ENCODE data around the gene GTF2I.
"Not testable (repeated sequence)": the region's sequence is repeated elsewhere in the genome, so short reads cannot be mapped to it uniquely, and the experiment has no call there.

Gene GTF2I

DNA sequence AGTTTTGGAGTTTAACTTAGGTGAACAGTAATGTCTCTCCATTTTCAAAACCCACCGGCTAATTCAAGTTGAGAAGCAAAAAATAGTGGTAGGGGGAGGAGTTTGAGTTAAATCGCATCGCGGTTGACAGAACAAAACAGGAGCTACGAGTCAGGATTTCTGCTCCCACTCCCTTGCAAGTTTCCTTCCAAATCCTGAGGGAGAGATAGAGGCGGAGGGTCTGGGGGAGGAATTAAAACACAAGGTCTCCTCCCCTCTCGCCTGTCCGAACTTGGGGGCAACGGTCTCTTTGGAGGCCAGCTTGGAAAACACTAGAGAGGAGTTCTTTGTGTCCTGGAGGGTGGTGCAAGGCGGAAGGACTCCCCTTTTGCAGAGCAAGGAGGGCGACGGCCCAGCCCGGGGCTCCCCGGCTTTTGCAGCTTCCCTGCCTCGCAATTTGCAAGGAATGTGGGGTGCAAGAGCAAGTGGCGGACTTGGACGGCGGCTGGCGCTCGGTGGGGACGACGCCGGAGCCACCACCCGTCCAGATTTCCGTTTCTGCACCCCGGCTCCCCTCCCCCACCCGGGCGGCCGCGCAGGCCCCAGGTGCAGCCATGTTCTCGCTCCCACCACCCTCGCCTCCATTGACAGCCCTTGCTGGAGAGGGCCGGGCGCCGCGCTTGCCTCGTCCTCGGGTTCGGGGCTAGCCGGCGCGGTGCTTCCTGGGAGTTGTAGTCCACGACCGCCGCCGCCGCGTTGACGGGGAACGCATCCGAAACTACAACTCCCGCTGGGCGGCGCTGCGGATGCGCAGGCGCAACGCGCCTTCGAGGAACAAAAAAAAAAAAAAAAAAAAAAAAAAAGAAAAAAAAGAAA, 454 bp upstream of the GTF2I start:
- peak; percentile 96 for DNase-seq

DNA sequence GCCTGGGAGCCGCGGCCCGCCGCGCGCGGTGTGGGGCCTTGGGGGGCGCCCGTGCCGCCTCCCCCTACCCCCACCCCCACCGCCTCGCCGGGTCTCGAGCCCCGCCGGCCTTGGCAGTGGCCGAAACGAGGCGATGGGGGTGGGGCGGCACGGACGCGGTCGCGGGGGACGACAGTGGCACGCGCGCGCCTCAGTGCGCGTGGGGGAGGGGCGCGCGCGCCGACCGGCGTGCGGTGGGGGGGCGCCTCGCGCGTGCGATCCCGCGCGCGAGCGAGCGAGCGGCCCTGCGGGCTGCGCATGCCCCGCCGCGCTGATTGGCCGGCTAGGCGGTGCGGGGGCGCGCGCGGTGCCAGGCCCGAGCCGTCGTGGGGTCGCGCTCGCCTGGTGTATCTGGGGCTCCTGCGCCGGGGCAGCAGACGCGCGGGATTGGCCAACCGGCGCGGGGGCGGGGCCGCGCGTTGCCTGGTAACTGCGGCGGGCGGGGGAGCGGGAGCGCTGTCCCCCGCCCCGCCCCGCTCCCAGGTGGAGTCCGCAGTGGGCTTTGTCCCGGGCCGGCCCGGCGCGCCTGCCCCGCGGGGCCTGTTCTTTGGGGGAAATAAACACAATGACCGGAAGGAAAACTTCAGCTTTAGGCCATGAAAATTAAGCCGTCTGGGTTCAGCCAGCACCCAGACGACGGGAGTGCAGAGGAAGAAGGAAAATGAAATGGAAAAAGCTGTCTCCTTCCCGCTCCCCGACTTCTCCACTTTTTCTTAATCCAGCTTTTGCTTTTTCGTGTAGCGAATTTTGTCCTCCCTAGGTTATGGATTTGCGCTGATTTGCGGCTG, 873 bp downstream of the GTF2I start:
- peak; percentile 82 for DNase-seq

DNA sequence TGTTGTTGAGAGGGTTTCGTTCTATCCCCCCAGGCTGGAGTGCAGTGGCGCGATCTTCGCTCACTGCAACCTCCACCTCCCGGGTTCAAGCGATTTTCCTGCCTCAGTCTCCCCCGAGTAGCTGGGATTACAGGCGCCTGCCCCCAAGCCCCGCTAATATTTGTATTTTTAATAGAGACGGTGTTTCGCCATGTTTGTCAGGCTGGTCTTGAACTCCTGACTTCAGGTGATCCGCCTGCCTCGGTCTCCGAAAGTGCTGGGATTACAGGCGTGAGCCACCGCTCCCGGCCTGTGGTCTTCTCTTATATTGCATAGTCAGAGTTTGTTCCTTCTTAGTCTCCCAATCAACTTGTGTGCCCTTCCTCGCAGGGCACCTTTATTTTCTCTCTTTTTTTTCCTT, 2.7 kb downstream of the GTF2I start:
- not testable (repeated sequence) for DNase-seq

DNA sequence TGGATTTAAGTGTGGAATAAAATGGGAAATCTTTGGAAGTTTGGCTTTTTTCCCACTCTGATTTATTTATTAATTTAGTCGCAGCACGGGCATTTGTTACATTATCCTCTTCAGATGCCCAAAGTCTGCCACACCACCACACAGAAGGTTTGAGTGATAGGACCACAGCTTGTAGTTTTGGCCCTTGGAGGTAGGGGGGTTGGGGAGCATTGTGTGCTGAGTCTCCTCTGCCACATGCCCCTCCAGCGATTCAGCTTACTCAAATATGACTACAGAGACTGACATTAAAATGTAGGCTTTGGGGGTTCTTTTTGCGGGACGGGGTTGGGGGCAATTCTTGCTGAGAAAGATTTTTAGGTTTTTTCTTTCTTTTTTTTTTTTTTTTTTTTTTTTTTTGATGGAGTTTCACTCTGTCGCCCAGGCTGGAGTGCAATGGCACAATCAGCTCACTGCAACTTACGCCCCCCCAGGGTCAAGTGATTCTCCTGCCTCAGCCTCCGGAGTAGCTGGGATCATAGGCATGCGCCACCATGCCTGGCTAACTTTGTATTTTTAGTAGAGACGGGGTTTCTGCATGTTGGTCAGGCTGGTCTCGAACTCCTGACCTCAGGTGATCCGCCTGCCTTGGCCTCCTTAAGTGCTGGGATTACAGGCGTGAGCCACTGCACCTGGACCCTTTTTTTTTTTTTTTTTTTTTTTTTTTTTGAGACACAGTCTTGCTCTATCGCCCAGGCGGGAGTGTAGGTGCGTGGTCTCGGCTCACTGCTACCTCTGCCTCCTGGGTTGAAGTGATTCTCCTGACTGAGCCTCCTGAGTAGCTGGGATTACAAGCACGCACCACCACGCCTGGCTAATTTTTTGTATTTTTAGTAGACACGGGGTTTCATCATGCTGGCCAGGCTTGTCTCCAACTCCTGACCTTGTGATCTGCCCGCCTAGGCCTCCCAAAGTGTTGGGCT, 4.6 kb downstream of the GTF2I start:
- not testable (repeated sequence) for DNase-seq

DNA sequence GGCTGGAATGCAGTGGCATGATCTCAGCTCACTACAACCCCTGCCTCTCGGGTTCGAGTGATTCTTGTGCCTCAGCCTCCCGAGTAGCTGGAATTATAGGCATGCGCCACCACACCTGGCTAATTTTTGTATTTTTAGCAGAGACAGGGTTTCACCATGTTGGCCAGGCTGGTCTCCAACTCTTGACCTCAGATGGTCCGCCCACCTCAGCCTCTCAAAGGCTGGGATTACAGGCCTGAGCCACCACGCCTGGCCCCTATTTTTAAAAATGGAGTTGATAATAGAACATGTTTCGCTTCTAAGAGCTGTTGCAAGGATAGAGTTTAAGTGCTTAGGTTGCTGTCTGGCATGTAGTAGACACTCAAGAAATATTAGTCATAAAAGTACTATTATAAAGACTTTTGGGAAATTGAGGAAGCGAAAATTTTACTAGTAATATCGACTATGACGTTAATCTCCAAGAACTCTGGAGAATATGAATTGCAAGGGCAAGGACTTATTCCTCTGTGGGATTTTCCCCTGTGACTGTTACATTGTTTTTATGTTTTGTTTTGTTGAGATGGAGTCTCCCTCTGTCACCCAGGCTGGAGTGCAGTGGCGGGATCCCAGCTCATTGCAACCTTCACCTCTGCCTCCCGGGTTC, 7.9 kb downstream of the GTF2I start:
- DNase-seq: no peak

DNA sequence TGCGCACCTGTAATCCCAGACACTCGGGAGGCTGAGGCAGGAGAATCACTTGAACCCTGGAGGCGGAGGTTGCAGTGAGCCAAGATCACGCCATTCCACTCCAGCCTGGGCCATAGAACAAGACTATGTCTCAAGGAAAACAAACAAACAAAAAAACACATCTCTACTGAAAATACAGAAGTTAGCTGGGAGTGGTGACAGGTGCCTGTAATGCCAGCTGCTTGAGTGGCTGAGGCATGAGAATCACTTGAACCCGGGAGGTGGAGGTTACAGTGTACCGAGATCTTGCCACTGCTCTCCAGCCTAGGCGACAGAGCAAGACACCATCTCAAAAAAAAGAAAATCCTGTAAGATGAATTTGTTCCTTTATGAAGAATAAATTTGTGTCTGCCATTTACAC, 9.5 kb downstream of the GTF2I start:
- DNase-seq: not testable (repeated sequence)

DNA sequence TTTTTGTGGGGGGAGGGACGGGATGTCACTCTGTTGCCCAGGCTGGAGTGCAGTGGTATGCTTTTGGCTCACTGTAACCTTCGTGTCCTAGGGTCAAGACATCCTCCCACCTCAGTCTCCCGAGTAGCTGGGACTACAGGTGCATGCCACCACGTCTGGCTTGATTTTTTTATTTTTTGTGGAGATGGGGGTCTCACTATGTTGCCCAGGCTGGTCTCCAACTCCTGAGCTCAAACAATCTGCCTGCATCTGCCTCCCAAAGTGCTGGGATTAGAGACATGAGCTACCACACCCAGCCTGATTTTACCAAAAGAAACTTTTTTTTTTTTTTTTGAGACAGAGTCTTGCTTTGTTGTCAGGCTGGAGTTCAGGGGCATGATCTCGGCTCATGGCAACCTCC, 10.0 kb downstream of the GTF2I start:
- not testable (repeated sequence) for DNase-seq

DNA sequence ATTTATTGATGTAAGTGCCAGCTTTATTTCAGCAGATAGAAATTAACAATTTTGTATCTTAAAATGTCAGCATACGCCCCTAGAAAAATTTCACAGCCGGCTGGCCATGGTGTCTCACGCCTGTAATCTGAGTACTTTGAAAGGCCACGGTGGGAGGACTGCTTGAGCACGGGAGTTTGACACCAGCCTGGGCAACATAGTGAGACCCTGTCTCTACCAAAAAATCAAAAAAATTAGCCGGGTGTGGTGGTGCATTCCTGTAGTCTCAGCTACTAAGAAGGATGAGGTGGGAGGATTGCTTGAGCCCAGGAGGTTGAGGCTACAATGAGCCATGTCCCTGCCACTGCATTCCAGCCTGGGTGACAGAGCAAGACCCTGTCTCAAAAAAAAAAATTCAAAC, 14.1 kb downstream of the GTF2I start:
- no peak for DNase-seq

DNA sequence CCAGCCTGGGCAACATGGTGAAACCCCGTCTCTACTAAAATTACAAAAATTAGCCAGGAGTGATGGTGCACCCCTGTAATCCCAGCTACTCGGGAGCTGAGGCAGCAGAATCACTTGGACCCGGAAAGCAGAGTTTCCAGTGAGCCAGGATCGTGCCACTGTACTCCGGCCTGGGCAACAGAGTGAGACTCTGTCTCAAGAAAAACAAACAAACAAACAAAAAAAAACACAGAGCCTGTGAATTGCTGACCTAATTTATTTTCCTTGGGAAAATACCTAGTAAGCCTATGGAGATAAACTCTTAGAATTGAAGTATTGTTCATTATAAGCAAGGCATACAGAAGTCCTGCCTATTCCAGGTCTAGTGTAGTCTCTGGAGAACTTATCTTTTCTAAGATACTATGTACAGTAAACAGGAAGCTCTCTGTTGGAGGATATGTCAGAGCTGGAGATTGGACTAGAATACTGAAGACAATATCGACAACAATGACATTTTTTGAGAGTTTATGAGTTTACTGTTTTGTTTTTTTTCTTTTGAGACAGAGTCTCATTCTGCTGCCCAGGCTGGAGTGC, 14.9 kb downstream of the GTF2I start:
- DNase-seq: no peak

DNA sequence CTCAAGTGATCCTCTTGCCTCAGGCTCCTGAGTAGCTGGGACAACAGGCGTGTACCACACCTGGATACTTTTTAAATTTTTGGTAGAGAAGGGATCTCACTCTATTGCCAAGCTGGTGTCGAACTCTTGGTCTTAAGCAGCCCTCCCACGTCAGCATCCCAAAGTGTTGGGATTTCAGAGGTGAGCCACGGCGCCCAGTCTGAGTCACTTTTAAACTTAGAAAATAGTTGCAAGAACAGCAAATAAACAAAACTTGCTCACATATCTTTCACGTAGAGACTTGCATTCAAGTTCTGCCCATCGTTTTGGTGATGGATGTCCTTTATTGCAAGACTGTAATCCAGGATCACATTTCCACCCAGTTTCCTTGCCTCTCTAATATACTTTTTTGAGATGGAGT, 16.6 kb downstream of the GTF2I start:
- no peak for DNase-seq

DNA sequence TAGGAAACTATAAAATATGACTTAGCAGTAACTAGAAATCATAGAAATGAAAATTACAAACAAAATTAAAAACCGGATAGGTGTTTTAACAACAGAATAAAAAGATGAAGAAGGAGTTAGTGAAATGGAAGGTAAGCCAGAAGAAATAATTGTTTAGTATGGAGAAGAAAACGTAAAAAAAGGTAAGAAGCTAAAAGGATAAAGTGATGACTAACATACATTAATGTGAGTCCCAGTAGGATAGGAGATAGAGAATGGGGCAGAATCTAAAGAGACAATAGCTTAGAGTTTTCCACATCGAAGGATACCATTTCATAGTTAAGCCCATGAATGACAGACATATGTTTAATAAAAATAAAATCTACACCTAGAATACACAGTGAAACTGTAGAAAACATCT, 25.3 kb downstream of the GTF2I start:
- DNase-seq: no peak

DNA sequence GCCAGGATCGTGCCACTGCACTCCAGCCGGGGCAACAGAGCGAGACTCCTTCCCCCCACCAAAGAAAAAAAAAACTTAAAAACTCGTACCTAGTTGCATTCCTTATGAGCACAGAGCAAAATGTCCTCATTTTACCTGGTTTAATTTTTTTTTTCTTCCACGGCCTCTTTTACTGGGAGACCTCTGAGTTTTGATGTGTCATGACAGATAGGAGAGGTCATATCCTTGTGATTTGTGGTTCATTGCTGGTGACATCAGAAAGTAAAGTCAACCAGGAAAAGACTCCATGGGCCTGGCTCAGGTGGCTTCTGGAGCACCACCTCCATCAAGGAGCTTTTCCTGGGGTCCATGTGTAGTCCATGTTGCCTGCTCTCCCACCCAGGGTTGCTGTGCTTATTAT, 26.3 kb downstream of the GTF2I start:
- no peak for DNase-seq

DNA sequence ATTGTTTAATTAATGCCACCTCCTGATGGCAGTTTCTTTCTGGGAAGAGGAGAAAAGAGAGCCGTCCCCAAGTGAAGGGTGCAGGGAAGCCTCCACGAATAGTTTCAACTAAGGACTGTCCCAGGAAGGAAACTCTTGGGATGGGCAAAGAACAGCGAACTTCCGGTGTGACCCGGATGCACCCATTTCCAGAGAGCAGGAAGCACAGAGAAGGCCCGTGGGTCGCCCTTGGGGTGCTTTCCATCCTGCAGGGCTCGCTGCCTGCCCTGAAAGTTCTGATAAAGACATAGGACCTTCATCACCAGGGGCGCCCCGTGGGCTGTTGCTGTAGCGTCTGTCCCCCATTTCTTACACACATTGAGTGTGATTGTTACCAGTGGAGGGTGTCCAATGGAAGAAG, 27.0 kb downstream of the GTF2I start:
- DNase-seq: no peak

DNA sequence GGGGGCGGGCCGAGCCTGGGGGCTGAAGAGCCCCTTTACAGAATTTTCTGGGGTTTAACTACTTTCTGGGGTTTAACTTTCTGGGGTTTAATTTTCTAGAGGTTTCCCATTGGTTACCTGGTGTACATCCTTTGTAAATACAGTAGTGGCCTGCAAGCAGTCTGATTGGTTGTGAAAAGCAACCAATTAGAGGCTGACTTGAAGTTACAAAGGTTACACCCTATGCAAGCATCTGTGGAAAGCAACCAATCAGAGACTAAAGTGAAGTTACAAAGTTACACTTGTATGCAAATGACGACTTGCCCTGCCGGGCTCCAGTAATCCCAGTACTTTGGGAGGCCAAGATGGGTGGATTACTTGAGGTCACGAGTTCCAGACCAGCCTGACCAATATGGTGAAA, 27.4 kb downstream of the GTF2I start:
- DNase-seq: no peak

DNA sequence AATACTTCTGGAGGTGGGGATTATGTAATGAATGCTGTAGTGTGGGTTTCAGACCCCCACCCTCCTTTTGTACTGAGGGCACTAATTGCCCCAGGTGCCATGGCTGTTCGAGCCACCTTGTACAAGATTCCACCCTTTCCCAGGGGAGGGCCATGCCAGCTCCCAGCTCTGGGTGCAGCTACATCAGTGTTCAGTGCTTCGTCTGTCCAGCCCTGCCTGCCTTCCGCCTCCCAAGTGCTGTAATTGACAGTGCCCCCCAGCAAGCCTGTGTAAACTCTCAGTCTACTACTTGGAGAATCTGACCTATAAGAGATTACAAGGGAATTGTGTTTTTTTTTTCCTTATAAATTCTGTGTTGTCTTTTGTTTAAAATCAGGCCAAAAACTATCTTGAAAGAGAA, 33.0 kb downstream of the GTF2I start:
- no peak for DNase-seq

DNA sequence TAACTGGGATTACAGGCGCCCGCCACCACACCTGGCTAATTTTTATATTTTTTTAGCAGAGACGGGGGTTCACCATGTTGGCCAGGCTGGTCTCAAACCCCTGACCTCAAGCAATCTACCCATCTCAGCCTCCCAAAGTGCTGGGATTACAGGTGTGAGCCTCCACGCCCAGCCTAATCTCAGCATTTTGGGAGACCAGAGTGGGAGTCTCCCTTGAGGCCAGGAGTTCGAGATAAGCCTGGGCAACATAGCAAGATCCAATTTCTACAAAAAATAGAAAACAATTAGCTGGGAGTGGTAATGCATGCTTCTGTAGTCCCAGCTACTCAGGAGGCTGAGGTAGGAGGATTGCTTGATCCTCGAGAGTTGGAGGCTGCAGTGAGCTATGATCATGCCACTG, 46.9 kb downstream of the GTF2I start:
- DNase-seq: not testable (repeated sequence)

DNA sequence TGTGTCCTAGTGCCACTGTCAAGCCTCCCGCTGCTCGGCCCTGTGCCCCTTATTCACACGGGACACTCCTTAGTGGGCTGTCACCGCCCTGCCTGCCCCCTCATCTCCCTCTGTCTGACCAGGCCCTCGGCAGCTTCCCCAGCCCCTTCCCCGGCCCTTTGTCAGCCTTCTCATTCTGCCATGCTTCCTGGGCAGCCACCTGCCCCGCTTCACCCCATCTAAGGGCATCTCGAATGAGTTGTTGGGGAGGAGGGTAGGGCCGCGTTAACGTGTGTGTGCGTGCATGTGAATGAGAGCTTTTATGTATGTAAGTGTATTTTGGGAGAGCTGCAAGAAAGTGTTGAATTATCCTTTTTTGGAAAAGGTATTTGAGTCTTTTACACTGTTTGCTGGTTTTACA, 49.7 kb downstream of the GTF2I start:
- DNase-seq: no peak

DNA sequence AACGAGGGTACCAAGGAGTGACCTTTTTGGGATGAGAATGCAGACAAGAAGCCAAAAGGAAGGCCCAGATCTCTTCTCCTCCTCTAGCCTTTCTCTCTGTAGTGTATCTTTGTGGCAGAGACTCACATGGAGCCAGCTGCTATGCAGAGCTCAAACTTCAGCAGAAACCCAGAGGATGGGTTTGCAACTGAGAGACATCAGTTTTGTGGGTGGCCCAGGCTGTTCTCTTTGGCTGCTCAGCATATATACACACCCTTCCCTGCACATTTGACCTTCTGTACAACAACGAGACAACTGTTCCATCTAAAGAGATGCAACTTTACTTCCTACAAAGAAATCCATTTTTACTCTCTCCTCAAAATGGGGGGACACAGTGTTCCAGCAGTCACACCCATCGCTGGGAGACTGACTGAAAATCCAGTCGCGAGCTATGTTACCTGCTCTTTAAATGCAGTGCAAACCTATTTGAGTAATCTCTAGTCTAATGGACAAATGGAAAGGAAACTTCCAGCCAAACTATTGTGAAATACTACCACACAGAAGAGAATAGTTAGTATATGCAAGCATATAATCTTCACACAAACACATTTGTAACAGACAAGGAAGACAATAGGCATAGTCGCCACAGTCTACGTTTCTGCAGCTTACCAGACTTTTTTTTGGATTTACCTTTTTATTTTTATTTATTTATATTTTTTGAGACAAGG, 51.2 kb downstream of the GTF2I start:
- no peak for DNase-seq

DNA sequence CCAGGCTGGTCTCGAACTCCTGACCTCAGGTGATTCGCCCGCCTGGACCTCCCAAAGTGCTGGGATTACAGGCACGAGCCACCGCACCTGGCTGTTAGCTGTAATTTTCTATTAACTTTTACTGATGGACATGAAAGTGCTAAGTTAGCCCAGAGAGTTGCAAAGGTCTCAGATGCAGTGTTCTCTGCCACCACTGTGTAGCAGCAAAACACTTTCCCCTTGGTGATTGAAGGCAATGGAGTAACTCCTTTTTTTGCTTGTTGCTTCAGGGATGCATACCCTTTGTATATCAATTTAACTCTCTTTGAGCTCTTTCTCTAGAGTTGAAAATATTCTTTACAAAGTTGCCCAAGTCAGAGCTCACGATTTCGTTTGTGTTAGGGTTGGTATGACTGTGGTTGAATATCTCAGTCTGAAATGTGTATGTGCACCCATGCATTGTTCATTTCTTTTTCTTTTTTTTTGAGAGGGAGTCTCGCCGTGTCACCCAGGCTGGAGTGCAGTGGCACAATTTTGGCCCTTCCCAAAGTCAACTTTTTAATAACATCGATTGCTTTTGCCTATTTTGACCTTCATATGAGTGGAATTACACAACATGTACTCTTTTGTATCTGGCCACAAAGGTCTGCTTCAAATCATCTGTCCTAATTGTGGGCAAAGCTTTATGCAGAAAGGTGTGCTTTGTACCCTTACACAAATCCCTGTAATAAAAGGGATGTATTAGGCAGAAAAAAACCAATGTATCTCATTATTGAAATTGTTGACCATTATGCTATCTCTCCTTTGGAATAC, 52.6 kb downstream of the GTF2I start:
- DNase-seq: no peak

DNA sequence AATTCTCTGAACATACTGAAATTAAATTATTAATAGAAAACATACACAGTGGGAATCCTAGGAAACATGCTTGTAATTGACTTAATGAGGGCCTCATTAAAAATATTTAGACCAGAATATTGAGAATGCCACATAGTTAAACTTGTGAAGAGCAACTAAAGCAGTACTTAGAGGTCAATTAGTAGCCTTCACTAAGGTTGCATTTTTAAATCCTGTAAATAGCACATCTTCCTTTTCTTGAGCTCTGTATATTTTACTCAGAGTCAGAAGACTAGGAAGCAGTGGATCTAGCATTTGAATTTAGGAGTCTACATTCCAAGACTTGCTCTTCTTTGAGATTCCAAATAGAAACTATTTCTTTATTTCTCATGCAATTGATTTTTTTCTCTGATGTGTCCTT, 56.0 kb downstream of the GTF2I start:
- DNase-seq: no peak

DNA sequence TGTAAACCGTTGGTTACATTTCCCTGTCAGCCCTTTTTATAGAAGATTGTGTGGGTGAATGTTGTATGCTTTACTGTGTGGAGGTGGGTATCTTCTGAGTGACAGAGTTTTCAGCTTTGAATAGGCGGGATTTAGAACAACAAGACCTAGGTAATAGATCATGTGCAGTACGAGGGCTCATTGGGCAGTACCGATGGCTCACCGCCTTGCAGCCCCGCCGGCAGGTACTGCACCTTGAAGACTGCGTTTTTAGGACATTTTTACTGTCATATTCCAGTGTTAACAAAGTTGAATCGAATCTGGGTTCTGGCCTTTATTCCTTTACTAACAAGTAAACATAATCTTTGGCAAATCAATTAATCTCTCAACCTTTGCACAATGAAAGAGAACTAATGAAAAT, 60.4 kb downstream of the GTF2I start:
- DNase-seq: no peak

All from activated effector memory CD4-positive, alpha-beta T cell treated with Interleukin-2 at 50 U/mL for 16 hours (primary cell).